ACC112 (cell line): ENCODE results near the gene ABCA4.

ENCODE experiments used
- H2AFZ ChIP-seq: fragments of 200-600 bp; sonication (generic); one replicate; pipeline ENCODE4 v1.6.0; 2017; ENCODE audit warnings: antibody characterized with exemption, low read length; ENCODE audit not compliant: unreplicated experiment
- H3K27ac ChIP-seq: fragments of 200-600 bp; sonication (generic); 2 replicates; pipeline ENCODE4 v1.5.1; 2014; ENCODE audit warnings: low read depth, mild to moderate bottlenecking, antibody characterized with exemption, low read length, moderate library complexity
- H3K27me3 ChIP-seq: fragments of 200-600 bp; sonication (generic); 2 replicates; pipeline ENCODE4 v1.6.1; 2014; ENCODE audit warnings: mild to moderate bottlenecking, antibody characterized with exemption, low read length, moderate library complexity, mixed read lengths; ENCODE audit not compliant: insufficient read depth
- H3K36me3 ChIP-seq: fragments of 200-600 bp; sonication (generic); 2 replicates; pipeline ENCODE4 v1.6.1; 2016; ENCODE audit warnings: mild to moderate bottlenecking, antibody characterized with exemption, low read length, moderate library complexity, mixed read lengths; ENCODE audit not compliant: insufficient read depth
- H3K4me1 ChIP-seq: fragments of 200-600 bp; sonication (generic); one replicate; pipeline ENCODE4 v1.6.1; 2016; ENCODE audit warnings: low read length, mixed read lengths; ENCODE audit not compliant: insufficient read depth, unreplicated experiment, control insufficient read depth
- H3K4me3 ChIP-seq: fragments of 200-600 bp; sonication (generic); 2 replicates; pipeline ENCODE4 v1.5.1; 2014; ENCODE audit warnings: mild to moderate bottlenecking, low read depth, low read length
- H3K79me2 ChIP-seq: fragments of 200-600 bp; sonication (generic); one replicate; pipeline ENCODE4 v1.6.0; 2016; ENCODE audit warnings: low read length; ENCODE audit not compliant: control insufficient read depth, unreplicated experiment, insufficient read depth

Gene ABCA4

GRCh38 chr1:94017155-94017829 is 103.7 kb downstream of the ABCA4 start:
- Histone ChIP-seq H3K36me3 (no peaks in the 10 kb centered on the region), H2AFZ (no peak overlapping the region), H3K4me1 (peaks cover 33% of the 10 kb centered on the region), H3K27ac (no peak overlapping the region), H3K4me3 (no peak overlapping the region), H3K27me3 (no peaks in the 10 kb centered on the region), H3K79me2 (no peaks in the 10 kb centered on the region)

GRCh38 chr1:94015489-94015817 is 105.5 kb downstream of the ABCA4 start:
- H3K79me2 ChIP-seq, result no peaks in the 10 kb centered on the region
- no peak overlapping the region for H3K4me3 ChIP-seq
- no peaks in the 10 kb centered on the region for H3K27me3 ChIP-seq
- H3K4me1 ChIP-seq, result peaks cover 14% of the 10 kb centered on the region
- no peaks in the 10 kb centered on the region for H3K36me3 ChIP-seq
- H3K27ac ChIP-seq, result no peak overlapping the region
- H2AFZ ChIP-seq, result no peak overlapping the region

GRCh38 chr1:94014635-94015488 is 106.1 kb downstream of the ABCA4 start:
- Histone ChIP-seq H3K27ac (no peak overlapping the region), H3K4me3 (no peak overlapping the region), H3K36me3 (no peaks in the 10 kb centered on the region), H3K4me1 (peaks cover 10% of the 10 kb centered on the region), H3K79me2 (no peaks in the 10 kb centered on the region), H3K27me3 (no peaks in the 10 kb centered on the region), H2AFZ (no peak overlapping the region)

GRCh38 chr1:94014087-94014486 is 106.9 kb downstream of the ABCA4 start:
- no peaks in the 10 kb centered on the region for H3K27me3 ChIP-seq
- H3K4me1 ChIP-seq, result peaks cover 10% of the 10 kb centered on the region
- H2AFZ ChIP-seq, result no peak overlapping the region
- no peaks in the 10 kb centered on the region for H3K36me3 ChIP-seq
- no peaks in the 10 kb centered on the region for H3K79me2 ChIP-seq
- H3K27ac ChIP-seq, result no peak overlapping the region
- H3K4me3 ChIP-seq, result no peak overlapping the region

GRCh38 chr1:94013367-94013878 is 107.5 kb downstream of the ABCA4 start:
- H3K27ac ChIP-seq, result no peak overlapping the region
- no peak overlapping the region for H3K4me3 ChIP-seq

GRCh38 chr1:94012708-94013366 is 108.1 kb downstream of the ABCA4 start:
- Histone ChIP-seq H3K36me3 (no peaks in the 10 kb centered on the region), H3K27ac (no peak overlapping the region), H3K4me3 (no peak overlapping the region), H2AFZ (no peak overlapping the region), H3K4me1 (peaks cover 10% of the 10 kb centered on the region), H3K27me3 (no peaks in the 10 kb centered on the region), H3K79me2 (no peaks in the 10 kb centered on the region)

More at GRCh38 chr1:94013367-94013878, 107.5 kb downstream of the ABCA4 start:
- Histone ChIP-seq H3K36me3 (no peaks in the 10 kb centered on the region), H2AFZ (no peak overlapping the region), H3K4me1 (peaks cover 10% of the 10 kb centered on the region), H3K27me3 (no peaks in the 10 kb centered on the region), H3K79me2 (no peaks in the 10 kb centered on the region)

- H3K4me3 ChIP-seq, result no peak overlapping the region
- no peaks in the 10 kb centered on the region for H3K36me3 ChIP-seq
- no peaks in the 10 kb centered on the region for H3K79me2 ChIP-seq
- H3K4me1 ChIP-seq, result peaks cover 10% of the 10 kb centered on the region
- no peak overlapping the region for H3K27ac ChIP-seq
- H2AFZ ChIP-seq, result no peak overlapping the region
- no peaks in the 10 kb centered on the region for H3K27me3 ChIP-seq
These were observed 109.0 kb downstream of the ABCA4 start for GRCh38 chr1:94011709-94012595.

GRCh38 chr1:94011129-94011528 is 109.8 kb downstream of the ABCA4 start:
- H3K36me3 ChIP-seq, result no peaks in the 10 kb centered on the region
- H3K79me2 ChIP-seq, result no peaks in the 10 kb centered on the region
- H3K27ac ChIP-seq, result no peak overlapping the region
- peaks cover 10% of the 10 kb centered on the region for H3K4me1 ChIP-seq
- H2AFZ ChIP-seq, result no peak overlapping the region
- H3K4me3 ChIP-seq, result no peak overlapping the region
- H3K27me3 ChIP-seq, result no peaks in the 10 kb centered on the region

GRCh38 chr1:94009304-94009703 is 111.6 kb downstream of the ABCA4 start:
- Histone ChIP-seq H3K4me3 (no peak overlapping the region), H3K36me3 (no peaks in the 10 kb centered on the region), H2AFZ (no peak overlapping the region), H3K4me1 (peaks cover 9% of the 10 kb centered on the region), H3K27me3 (no peaks in the 10 kb centered on the region), H3K27ac (no peak overlapping the region), H3K79me2 (no peaks in the 10 kb centered on the region)

- H3K27me3 ChIP-seq, result no peaks in the 10 kb centered on the region
- H3K36me3 ChIP-seq, result no peaks in the 10 kb centered on the region
- H2AFZ ChIP-seq, result no peak overlapping the region
- no peaks in the 10 kb centered on the region for H3K79me2 ChIP-seq
- peaks cover 9% of the 10 kb centered on the region for H3K4me1 ChIP-seq
- H3K27ac ChIP-seq, result no peak overlapping the region
- no peak overlapping the region for H3K4me3 ChIP-seq
These were observed 114.3 kb downstream of the ABCA4 start for GRCh38 chr1:94006604-94007003.
